ENCODE results near the gene GCAT. TPM values are rescaled to one million over a fixed set of nuclear protein-coding genes. Genes with fewer than 3 reads are reported as not detected.

GCAT gene
- total and polyA plus RNA-seq, 2 of the 13 experiments (the other 11 are each of a cell fraction or from before 2014, with no cell fraction given): 28.0 to 50.3 TPM

- TF ChIP-seq KIAA2018 (CRISPR knock-in tag; IDR thresholded peaks at IDR 0.05; ENCODE audit: borderline replicate concordance): no peak
- TF ChIP-seq, protein P1, sequence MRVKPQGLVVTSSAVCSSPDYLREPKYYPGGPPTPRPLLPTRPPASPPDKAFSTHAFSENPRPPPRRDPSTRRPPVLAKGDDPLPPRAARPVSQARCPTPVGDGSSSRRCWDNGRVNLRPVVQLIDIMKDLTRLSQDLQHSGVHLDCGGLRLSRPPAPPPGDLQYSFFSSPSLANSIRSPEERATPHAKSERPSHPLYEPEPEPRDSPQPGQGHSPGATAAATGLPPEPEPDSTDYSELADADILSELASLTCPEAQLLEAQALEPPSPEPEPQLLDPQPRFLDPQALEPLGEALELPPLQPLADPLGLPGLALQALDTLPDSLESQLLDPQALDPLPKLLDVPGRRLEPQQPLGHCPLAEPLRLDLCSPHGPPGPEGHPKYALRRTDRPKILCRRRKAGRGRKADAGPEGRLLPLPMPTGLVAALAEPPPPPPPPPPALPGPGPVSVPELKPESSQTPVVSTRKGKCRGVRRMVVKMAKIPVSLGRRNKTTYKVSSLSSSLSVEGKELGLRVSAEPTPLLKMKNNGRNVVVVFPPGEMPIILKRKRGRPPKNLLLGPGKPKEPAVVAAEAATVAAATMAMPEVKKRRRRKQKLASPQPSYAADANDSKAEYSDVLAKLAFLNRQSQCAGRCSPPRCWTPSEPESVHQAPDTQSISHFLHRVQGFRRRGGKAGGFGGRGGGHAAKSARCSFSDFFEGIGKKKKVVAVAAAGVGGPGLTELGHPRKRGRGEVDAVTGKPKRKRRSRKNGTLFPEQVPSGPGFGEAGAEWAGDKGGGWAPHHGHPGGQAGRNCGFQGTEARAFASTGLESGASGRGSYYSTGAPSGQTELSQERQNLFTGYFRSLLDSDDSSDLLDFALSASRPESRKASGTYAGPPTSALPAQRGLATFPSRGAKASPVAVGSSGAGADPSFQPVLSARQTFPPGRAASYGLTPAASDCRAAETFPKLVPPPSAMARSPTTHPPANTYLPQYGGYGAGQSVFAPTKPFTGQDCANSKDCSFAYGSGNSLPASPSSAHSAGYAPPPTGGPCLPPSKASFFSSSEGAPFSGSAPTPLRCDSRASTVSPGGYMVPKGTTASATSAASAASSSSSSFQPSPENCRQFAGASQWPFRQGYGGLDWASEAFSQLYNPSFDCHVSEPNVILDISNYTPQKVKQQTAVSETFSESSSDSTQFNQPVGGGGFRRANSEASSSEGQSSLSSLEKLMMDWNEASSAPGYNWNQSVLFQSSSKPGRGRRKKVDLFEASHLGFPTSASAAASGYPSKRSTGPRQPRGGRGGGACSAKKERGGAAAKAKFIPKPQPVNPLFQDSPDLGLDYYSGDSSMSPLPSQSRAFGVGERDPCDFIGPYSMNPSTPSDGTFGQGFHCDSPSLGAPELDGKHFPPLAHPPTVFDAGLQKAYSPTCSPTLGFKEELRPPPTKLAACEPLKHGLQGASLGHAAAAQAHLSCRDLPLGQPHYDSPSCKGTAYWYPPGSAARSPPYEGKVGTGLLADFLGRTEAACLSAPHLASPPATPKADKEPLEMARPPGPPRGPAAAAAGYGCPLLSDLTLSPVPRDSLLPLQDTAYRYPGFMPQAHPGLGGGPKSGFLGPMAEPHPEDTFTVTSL (CRISPR knock-in tag; IDR thresholded peaks at IDR 0.05; ENCODE audit: borderline replicate concordance): no peak
- TF ChIP-seq FOXK1 (CRISPR knock-in tag; IDR thresholded peaks at IDR 0.05; ENCODE audit: borderline replicate concordance, low read depth): peak; percentile 69; the same call in 1 of the 2 replicates
- peak; percentile 85 for TF ChIP-seq DR1 (CRISPR knock-in tag; IDR thresholded peaks at IDR 0.05)
- TF ChIP-seq ZNF224 (CRISPR knock-in tag; IDR thresholded peaks at IDR 0.05): no peak; the same call in 1 of the 2 replicates
- no peak for TF ChIP-seq ATF5 (CRISPR knock-in tag; IDR thresholded peaks at IDR 0.05; ENCODE audit: low read depth)
- no peak for TF ChIP-seq NFIC (IDR thresholded peaks at IDR 0.05; ENCODE audit: low read length)
- TF ChIP-seq, protein P2, sequence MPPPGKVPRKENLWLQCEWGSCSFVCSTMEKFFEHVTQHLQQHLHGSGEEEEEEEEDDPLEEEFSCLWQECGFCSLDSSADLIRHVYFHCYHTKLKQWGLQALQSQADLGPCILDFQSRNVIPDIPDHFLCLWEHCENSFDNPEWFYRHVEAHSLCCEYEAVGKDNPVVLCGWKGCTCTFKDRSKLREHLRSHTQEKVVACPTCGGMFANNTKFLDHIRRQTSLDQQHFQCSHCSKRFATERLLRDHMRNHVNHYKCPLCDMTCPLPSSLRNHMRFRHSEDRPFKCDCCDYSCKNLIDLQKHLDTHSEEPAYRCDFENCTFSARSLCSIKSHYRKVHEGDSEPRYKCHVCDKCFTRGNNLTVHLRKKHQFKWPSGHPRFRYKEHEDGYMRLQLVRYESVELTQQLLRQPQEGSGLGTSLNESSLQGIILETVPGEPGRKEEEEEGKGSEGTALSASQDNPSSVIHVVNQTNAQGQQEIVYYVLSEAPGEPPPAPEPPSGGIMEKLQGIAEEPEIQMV (CRISPR knock-in tag; IDR thresholded peaks at IDR 0.05; ENCODE audit: low read depth): peak; percentile 100
- no peak for TF ChIP-seq MAFK (conservative IDR thresholded peaks at IDR 0.05 in 1 of 2, IDR thresholded peaks at IDR 0.05 in 1 of 2; ENCODE audit: low read length in 2 of 2)
These were observed 2.6 kb upstream of the GCAT start (continued) for GRCh38 chr22:37804881-37805809.
